HG02798 (cell line): Measurements from ENCODE around the gene HSPB1.
"Not testable (repeated sequence)": the region's sequence is repeated elsewhere in the genome, so short reads cannot be mapped to it uniquely, and the experiment has no call there.

Experiments used
- ATAC-seq: cut with Tn5 transposase; IDR thresholded peaks from one replicate; pipeline ENCODE4 v1.9.1; 2021; ENCODE audit warnings: mild to moderate bottlenecking; ENCODE audit not compliant: unreplicated experiment, poor library complexity

HSPB1 gene

DNA sequence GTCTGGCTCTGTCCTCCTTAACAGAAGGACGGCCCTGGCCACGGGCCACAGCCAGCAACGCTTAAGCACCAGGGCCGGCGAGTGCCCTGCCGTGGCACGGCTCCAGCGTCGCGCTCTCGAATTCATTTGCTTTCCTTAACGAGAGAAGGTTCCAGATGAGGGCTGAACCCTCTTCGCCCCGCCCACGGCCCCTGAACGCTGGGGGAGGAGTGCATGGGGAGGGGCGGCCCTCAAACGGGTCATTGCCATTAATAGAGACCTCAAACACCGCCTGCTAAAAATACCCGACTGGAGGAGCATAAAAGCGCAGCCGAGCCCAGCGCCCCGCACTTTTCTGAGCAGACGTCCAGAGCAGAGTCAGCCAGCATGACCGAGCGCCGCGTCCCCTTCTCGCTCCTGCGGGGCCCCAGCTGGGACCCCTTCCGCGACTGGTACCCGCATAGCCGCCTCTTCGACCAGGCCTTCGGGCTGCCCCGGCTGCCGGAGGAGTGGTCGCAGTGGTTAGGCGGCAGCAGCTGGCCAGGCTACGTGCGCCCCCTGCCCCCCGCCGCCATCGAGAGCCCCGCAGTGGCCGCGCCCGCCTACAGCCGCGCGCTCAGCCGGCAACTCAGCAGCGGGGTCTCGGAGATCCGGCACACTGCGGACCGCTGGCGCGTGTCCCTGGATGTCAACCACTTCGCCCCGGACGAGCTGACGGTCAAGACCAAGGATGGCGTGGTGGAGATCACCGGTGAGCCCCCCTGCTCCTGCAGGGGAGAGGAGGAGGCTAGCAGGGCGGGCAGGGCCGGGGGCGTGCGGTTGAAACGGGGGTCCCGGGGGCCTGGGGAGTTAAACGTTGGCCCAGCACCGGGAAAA is at the start of gene HSPB1:
TSS of gene HSPB1 (plus strand) at position 327 of the 855 bp plus-strand sequence. CDS start at position 367, 40 bp downstream.
- peak; percentile 58 for ATAC-seq

GRCh38 chr7:76254781-76255180 is 47.7 kb upstream of the HSPB1 start:
- no peak for ATAC-seq

- no peak for ATAC-seq
Observed at GRCh38 chr7:76257973-76258372, 44.5 kb upstream of the HSPB1 start.

DNA sequence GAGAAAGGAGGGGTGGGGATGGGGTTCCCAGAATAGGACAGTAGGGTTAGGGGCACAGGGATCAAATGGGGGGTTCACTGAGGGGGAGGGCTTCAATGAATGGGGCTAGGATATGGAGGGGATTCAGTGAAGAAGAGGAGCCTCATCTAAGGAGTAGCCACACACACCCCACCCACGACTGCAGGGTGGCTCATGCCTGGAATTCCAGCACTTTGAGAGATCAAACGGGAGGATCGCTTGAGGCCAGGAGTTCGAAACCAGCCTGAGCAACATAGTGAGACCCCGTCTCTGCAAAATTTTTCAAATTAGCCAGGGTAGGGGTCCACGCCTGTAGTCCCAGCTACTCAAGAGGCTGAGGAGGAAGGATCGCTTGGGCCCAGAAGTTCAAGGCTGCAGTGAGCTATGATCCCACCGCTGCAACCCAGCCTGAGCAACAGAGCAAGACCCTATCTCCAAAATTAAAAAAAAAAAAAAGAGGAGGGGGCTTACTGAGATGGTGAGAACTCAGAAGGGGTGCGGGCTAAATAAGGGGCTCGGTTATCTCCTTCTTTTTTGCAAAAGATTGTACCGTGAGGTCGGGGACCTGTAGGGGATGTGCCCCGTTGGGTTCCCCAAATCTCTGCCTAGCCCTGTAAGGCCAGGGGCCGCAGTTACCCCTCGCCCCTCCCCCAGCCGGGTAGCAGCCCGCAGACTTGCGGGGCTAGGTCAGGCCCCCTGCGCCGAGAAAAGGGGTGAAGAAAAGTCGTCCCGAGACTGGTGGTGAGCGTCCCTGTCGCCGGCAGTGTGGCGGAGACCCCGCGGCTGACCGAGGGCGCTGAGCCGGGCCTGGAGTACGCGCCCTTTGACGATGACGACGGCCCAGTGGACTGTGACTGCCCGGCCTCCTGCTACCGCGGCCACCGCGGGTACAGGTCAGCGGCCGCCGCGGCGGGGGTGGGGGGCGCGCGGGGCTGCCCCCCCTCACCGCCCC is 43.1 kb upstream of the HSPB1 start:
- ATAC-seq = no peak

GRCh38 chr7:76260171-76260703 is 42.2 kb upstream of the HSPB1 start:
- no peak for ATAC-seq

GRCh38 chr7:76261329-76261728 is 41.1 kb upstream of the HSPB1 start:
- ATAC-seq = no peak

- no peak for ATAC-seq
Observed at GRCh38 chr7:76261931-76262330, 40.5 kb upstream of the HSPB1 start.

- ATAC-seq = no peak
Observed at GRCh38 chr7:76262683-76263402, 39.6 kb upstream of the HSPB1 start.

DNA sequence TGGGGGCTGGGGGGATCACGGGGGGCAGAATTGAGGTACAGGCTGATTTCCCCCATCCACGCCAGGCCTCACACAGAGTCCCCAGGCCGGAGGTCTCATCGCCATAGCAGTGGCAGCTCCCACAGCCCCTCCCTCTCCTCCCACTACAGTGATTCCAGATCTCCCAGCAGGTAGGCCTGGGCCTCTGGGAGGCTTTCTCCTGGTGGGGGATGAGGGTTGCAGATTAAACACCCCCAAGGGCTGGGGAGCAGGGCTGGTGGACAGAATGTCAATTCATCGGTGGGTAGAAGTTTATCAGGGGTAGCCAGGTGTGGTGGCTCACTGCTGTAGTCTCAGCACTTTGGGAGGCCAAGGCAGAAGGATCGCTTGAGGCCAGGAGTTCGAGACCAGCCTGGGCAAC is 37.2 kb upstream of the HSPB1 start:
- no peak for ATAC-seq

GRCh38 chr7:76267107-76267893 is 35.2 kb upstream of the HSPB1 start:
- no peak for ATAC-seq

DNA sequence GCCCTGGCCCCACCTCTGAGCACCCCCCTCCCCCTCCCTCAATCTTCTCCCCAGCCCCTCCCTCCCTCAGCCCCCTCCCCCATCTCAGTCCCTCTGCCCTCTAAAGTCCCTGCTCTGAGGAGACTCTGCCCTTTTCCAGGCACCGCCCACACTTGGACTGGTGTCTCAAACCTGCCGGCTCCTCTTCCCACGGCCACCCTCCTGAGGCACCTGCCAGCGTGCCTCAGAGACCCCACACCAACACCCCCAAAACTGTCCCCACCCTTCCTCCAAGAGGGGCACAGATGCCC is 34.6 kb upstream of the HSPB1 start:
- ATAC-seq = no peak

GRCh38 chr7:76268376-76268775 is 34.1 kb upstream of the HSPB1 start:
- no peak for ATAC-seq

DNA sequence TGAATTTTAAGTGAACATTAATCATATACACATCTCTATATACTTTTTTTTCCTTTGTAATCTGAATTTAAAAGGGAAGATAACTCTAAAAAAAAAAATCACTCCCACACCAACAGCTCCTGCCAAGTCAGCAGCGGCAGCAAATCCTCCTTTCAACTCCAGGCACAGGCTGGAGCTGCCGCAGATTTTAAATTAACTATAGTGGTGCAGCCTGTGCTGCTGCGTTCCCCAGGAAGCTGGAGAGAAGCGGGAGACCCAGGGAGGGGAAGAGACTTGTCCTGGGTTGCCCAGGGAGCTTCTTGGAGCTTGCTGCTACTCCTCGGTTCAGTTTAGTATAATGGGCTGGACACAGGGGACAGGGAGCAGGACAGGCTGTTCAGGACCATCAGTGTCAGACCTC is 32.6 kb upstream of the HSPB1 start:
- no peak for ATAC-seq

DNA sequence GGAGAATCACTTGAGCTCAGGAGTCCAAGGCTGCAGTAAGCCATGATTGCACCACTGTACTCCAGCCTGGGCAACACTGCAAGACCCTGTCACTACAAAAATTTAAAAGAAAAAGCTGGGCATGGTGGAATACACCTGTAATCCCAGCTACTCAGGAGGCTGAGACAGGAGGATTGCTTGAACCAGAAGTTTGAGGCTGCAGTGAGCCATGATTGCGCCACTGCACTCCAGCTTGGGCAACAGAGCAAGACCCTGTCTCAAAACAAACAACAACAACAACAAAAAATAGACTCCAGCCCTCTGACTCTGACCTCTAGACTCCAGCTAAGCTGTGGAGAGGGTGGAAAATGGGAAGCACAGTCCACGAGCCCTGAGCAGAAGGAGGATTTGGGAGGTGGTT is 31.1 kb upstream of the HSPB1 start:
- not testable (repeated sequence) for ATAC-seq

GRCh38 chr7:76272142-76272541 is 30.3 kb upstream of the HSPB1 start:
- no peak for ATAC-seq

GRCh38 chr7:76272851-76273497 is 29.5 kb upstream of the HSPB1 start:
- ATAC-seq = peak; percentile 57

GRCh38 chr7:76273503-76273902 is 29.0 kb upstream of the HSPB1 start:
- no peak for ATAC-seq

- no peak for ATAC-seq
Observed at GRCh38 chr7:76278540-76278939, 23.9 kb upstream of the HSPB1 start.

DNA sequence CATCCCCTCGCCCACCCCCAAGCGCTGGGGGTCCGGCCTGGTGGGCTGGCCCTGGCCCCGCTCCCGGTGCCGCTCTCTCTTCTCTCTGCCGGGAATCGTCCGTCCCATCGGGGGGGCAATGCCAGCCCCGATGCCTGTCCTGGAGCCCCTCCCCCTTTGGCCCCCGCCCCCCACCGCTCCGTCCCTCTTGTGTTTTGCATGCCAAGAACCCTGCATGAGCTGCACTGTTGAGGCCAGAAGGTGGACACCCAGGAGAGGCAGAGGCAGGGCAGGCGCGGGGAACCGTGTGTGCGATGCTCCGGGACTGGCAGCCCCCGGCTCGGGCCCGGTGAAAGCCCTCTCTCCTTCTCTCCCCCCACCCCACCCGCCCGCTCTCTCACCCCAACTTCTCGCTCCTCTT is 22.1 kb upstream of the HSPB1 start:
- no peak for ATAC-seq
